Measurements from ENCODE around the gene CTTNBP2NL.

DNA sequence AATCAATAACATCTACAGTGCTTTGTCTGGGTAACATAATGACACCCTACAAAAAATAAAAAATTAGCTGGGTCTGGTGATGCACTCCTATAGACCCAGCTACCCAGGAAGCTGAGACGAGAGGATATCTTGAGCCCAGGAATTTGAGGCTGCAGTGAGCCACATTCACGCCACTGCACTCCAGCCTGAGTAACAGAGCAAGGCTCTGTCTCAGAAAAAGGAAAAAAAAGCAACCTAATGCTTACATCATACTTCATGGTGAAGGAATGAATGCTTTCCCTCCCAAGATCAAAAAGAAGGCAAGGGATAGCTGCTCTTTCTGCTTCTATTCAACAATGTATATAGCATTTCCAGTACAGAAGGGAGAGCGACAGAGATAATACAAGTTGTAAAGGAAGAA, 24.2 kb upstream of the CTTNBP2NL start:
- TF ChIP-seq, protein P1, sequence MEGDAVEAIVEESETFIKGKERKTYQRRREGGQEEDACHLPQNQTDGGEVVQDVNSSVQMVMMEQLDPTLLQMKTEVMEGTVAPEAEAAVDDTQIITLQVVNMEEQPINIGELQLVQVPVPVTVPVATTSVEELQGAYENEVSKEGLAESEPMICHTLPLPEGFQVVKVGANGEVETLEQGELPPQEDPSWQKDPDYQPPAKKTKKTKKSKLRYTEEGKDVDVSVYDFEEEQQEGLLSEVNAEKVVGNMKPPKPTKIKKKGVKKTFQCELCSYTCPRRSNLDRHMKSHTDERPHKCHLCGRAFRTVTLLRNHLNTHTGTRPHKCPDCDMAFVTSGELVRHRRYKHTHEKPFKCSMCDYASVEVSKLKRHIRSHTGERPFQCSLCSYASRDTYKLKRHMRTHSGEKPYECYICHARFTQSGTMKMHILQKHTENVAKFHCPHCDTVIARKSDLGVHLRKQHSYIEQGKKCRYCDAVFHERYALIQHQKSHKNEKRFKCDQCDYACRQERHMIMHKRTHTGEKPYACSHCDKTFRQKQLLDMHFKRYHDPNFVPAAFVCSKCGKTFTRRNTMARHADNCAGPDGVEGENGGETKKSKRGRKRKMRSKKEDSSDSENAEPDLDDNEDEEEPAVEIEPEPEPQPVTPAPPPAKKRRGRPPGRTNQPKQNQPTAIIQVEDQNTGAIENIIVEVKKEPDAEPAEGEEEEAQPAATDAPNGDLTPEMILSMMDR (IDR thresholded peaks at IDR 0.05) = no peak
- TF ChIP-seq POLR2AphosphoS5 (IDR thresholded peaks at IDR 0.05) (no peak), POLR2A (IDR thresholded peaks at IDR 0.05) (no peak), EP300 (IDR thresholded peaks at IDR 0.05) (no peak)

All from gastroesophageal sphincter (tissue), 3 donors.